GM19240 (cell line): Measurements from ENCODE around the gene RNF38.
"Not testable (repeated sequence)": the region's sequence is repeated elsewhere in the genome, so short reads cannot be mapped to it uniquely, and the experiment has no call there.

Experiments
- DNase-seq: peaks from one replicate; pipeline ENCODE4 v3.0.0; 2011; ENCODE audit warnings: low spot score; ENCODE audit not compliant: insufficient read length

The RNF38 gene

GRCh38 chr9:36336131-36336907, 63.8 kb downstream of the RNF38 start:
- no peak for DNase-seq

GRCh38 chr9:36332006-36332405, 68.1 kb downstream of the RNF38 start:
- no peak for DNase-seq

- peak; percentile 33 for DNase-seq
Measured at GRCh38 chr9:36328798-36329411, 71.2 kb downstream of the RNF38 start.

- DNase-seq: no peak
Measured at GRCh38 chr9:36325081-36325828, 74.8 kb downstream of the RNF38 start.

- no peak for DNase-seq
Measured at GRCh38 chr9:36323926-36324325, 76.1 kb downstream of the RNF38 start.

- DNase-seq: no peak
Measured at GRCh38 chr9:36322462-36322861, 77.6 kb downstream of the RNF38 start.

GRCh38 chr9:36321903-36322302, 78.2 kb downstream of the RNF38 start:
- not testable (repeated sequence) for DNase-seq

GRCh38 chr9:36320466-36320865, 79.6 kb downstream of the RNF38 start:
- no peak for DNase-seq

- DNase-seq: no peak
Measured at GRCh38 chr9:36319806-36320205, 80.3 kb downstream of the RNF38 start.

- no peak for DNase-seq
Measured at GRCh38 chr9:36319183-36319582, 80.9 kb downstream of the RNF38 start.

- DNase-seq: no peak
Measured at GRCh38 chr9:36318212-36318802, 81.8 kb downstream of the RNF38 start.

- DNase-seq: no peak
Measured at GRCh38 chr9:36317766-36318165, 82.3 kb downstream of the RNF38 start.

- DNase-seq: no peak
Measured at GRCh38 chr9:36316611-36317317, 83.3 kb downstream of the RNF38 start.

GRCh38 chr9:36316049-36316448, 84.0 kb downstream of the RNF38 start:
- no peak for DNase-seq

- no peak for DNase-seq
Measured at GRCh38 chr9:36315283-36315682, 84.8 kb downstream of the RNF38 start.

- no peak for DNase-seq
Measured at GRCh38 chr9:36314740-36315139, 85.3 kb downstream of the RNF38 start.

GRCh38 chr9:36306471-36307306, 93.4 kb downstream of the RNF38 start:
- DNase-seq: no peak

GRCh38 chr9:36304366-36304765, 95.7 kb downstream of the RNF38 start:
- not testable (repeated sequence) for DNase-seq

- no peak for DNase-seq
Measured at GRCh38 chr9:36301227-36301626, 98.8 kb downstream of the RNF38 start.

GRCh38 chr9:36298566-36298965, 101.5 kb downstream of the RNF38 start:
- DNase-seq: no peak
